ENCODE data around the gene EPHB3.

DNA sequence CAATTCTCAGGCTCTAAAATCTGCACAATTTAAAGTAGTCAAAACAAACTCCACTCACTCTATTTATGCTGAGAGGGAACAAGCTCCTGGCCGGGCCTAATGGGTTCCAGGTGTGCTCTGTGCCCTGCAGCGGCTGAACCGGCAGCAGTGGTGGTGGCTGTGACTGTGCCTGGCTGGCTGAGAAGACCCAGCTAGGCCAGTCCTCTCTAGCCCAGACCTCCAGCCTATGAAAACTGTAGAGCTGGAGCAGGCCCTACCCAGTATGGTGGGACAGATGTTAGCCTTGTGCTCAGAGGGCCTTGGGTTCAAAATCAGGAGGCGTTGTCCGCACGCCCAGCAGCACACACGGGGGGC lies 37.0 kb downstream of the EPHB3 start:
- TF ChIP-seq EP300 (IDR thresholded peaks at IDR 0.05; ENCODE audit: borderline replicate concordance) (no peak), EGR1 (IDR thresholded peaks at IDR 0.05) (no peak)
